GM12873 (cell line): Measurements from ENCODE around the gene OR4D1.

ENCODE experiments used
- TF ChIP-seq, protein P1 (sequence below): IDR thresholded peaks from 2 replicates; pipeline ENCODE4 v1.5.1; 2012; ENCODE audit warnings: low read depth, mild to moderate bottlenecking, moderate library complexity, low read length, control low read depth; ENCODE audit not compliant: insufficient read depth; ENCODE audit errors: missing control alignments

Gene OR4D1

DNA sequence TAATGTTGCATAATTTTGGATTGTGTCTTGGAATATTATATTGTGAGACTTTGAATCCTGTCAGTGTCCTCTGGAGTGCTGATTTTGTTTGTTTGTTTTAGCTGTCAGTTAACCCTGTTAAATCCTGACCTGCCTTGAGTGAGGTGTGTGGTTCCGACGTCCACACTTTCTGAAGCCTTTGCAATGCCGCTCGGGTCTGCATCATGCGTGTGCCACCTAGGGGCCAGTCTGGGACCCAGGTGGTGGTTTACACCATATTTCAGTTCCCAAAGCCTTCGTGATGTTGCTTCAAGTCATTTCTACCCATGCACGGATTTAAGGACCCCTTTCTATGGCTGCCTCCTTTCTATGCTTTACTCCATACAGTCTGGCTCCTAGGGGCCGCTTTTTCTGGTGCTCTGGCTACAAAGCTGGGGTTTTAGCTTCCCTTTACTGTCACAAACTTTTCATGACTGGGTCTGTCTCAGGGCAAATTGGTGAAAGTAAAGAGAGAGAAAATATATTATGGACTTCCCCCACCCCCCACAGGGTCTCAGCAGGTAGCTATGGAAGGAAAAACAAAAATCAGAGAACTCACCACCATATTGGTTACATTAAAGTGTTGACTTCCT, 11.4 kb upstream of the OR4D1 start:
- TF ChIP-seq, protein P1, sequence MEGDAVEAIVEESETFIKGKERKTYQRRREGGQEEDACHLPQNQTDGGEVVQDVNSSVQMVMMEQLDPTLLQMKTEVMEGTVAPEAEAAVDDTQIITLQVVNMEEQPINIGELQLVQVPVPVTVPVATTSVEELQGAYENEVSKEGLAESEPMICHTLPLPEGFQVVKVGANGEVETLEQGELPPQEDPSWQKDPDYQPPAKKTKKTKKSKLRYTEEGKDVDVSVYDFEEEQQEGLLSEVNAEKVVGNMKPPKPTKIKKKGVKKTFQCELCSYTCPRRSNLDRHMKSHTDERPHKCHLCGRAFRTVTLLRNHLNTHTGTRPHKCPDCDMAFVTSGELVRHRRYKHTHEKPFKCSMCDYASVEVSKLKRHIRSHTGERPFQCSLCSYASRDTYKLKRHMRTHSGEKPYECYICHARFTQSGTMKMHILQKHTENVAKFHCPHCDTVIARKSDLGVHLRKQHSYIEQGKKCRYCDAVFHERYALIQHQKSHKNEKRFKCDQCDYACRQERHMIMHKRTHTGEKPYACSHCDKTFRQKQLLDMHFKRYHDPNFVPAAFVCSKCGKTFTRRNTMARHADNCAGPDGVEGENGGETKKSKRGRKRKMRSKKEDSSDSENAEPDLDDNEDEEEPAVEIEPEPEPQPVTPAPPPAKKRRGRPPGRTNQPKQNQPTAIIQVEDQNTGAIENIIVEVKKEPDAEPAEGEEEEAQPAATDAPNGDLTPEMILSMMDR: peak; percentile 55

DNA sequence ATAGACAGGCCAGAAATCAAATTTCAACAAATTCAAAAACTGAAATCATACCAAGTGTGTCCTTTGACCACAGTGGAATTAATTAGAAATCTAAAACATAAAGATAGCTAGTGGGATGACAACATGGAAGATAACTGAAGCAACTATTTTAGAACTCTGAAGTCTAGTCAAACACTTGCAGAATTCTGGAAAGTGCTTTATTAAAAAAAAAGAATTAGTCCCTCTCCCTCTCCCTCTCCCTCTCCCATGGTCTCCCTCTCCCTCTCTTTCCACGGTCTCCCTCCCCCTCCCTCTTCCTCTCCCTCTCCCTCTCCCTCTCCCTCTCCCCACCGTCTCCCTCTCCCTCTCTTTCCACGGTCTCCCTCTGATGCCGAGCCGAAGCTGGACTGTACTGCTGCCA, 6.7 kb upstream of the OR4D1 start:
- TF ChIP-seq, protein P1: no peak

DNA sequence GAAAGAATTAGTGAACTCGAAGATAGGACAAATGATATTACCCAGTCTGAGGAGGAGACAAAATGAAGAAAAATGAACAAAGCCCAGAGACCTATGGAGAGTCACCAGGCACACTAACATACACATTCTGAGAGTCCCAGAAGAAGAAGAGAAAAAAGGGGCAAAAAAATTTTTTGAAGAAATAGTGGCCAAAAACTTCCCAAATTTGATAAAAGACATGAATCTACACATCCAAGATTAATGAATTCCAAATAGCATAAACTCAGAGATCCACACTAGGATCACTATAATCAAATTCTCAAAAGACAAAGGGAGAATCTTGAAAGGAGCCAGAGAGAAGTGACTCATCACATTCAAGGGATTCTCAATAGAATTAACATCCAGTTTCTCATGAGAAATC, 3.4 kb upstream of the OR4D1 start:
- TF ChIP-seq, protein P1: no peak

DNA sequence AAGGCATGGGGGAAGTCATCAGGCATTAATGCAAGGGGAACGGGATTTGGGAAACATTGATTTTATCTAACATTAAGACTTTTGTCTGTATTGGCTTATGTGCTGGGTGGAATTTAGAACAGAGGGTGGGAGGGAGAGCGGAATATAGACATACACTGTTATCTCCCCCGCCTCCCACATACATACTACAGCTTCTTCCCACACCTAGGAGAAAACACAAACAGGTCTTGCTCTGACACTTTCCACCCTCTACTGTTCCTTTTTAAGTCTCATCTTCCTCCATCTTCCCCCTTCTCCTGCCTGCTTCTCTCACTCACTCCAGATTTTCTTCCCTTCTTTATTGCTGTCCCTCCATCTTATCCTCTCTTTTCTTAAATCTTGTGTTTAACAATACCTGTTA, 425 bp downstream of the OR4D1 start:
- TF ChIP-seq, protein P1: no peak

DNA sequence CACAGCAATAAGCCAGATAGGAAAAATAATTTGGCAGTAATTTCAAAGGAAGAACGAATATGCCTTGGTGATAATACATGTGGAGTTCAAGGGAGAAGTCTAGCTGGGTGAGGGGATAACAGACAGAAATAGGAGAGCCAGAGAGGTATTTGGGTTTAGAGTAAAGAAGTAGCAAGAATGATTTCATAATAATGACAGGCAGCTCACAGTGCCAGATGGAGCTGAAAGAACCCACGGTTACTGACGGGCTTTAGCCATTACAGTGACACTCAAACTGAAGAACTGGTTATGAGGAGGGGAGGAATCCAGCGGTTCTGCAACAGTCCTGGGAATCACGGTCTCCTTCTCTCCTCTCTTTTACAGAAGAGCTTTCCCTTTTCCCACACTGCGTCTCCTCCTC, 2.2 kb downstream of the OR4D1 start:
- TF ChIP-seq, protein P1: no peak

DNA sequence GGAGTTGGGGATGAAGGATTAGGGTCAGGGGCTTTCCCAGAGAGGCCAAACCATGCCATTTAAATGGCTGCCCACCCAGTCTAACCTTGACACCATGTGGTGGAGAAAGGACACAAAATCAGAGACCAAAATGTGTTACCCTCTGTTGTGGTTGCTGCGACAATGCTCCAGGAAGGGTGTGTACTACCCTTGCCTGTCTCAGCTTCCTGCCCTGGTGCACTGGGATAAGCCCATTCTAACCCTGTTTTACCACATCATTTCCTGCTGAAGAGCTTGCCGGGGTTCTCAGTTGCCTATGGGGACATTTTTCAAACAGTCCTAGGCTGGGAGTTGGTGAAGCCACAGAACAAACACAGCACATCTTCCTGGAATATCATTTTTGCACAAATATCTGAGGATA, 4.9 kb downstream of the OR4D1 start:
- TF ChIP-seq, protein P1: no peak

DNA sequence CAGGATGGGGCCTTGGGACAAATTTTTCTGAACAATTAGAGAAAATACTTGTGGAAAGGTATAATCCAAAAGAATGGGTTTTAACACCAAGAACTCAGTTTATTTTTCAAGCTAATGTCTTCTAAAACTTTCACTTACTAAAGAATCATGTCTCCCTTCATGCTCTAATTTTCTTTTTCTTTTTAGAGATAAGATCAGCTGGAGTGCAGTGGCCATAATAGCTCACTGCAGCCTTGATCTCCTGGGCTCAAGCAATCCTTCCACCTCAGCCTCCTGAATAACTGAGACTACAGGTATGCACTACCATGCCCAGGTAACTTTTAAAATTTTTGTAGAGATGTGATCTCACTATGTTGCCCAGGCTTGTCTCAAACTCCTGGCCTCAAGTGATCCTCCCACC, 5.5 kb downstream of the OR4D1 start:
- TF ChIP-seq, protein P1: no peak
